Activated CD4-positive, alpha-beta T cell treated with anti-CD3 and anti-CD28 coated beads, Interleukin-2, amount 10 ng/mL, durations not matched to agents 7 days and 5 days (primary cell): ENCODE measurements around the gene DHX35. TPM values are rescaled to one million over a fixed set of nuclear protein-coding genes. Genes with fewer than 3 reads are reported as not detected.

ENCODE experiments used
- CTCF ChIA-PET: fragments of 350-600 bp; sonication (Branson Sonifier 250); formaldehyde crosslinking; loops from one replicate; lab custom pipeline; 2021; ENCODE audit warnings: antibody characterized with exemption; lab: Charles Lee
- POLR2A ChIA-PET: fragments of 350-600 bp; sonication (Branson Sonifier 250); formaldehyde crosslinking; loops from one replicate; lab custom pipeline; 2021; ENCODE audit warnings: antibody characterized with exemption; lab: Charles Lee
- DNase-seq: peaks from one replicate; pipeline ENCODE4 v3.0.0-alpha.2; 2020
- H3K27ac Mint-ChIP-seq: one replicate; pipeline ENCODE4 v1.8.0; 2021; ENCODE audit warnings: mild to moderate bottlenecking, moderate library complexity, mixed read lengths
- H3K27me3 Mint-ChIP-seq: one replicate; pipeline ENCODE4 v1.8.0; 2021; ENCODE audit warnings: mixed read lengths
- H3K36me3 Mint-ChIP-seq: one replicate; pipeline ENCODE4 v1.8.0; 2021; ENCODE audit warnings: low read depth, mixed read lengths
- H3K4me1 Mint-ChIP-seq: one replicate; pipeline ENCODE4 v1.8.0; 2021; ENCODE audit warnings: mixed read lengths
- H3K4me3 Mint-ChIP-seq: one replicate; pipeline ENCODE4 v1.8.0; 2021; ENCODE audit warnings: mild to moderate bottlenecking, moderate library complexity, mixed read lengths
- H3K9me3 Mint-ChIP-seq: one replicate; pipeline ENCODE4 v1.8.0; 2021; ENCODE audit warnings: mixed read lengths
- total RNA-seq, 2 experiments: library from RNA; stranded (reverse); gene quantifications; one replicate each; pipeline ENCODE4 v1.2.3, GENCODE V29; 2021

The DHX35 gene
- total RNA-seq, 2 experiments from 2014 or later, result 8.8 to 10.3 TPM

- Mint-ChIP-seq H3K4me3 (no peak overlapping the region), H3K27me3 (peaks cover 2% of the 10 kb centered on the region), H3K9me3 (no peaks in the 10 kb centered on the region), H3K27ac (no peak overlapping the region), H3K4me1 (no peaks in the 10 kb centered on the region), H3K36me3 (no peaks in the 10 kb centered on the region)
- CTCF ChIA-PET, result no interaction called here
- POLR2A ChIA-PET, result no interaction called here
- DNase-seq, result no peak
Measured at GRCh38 chr20:39057911-39058310, 95.8 kb downstream of the DHX35 start.

GRCh38 chr20:39059036-39059435 is 96.9 kb downstream of the DHX35 start:
- Mint-ChIP-seq H3K9me3 (no peaks in the 10 kb centered on the region), H3K36me3 (no peaks in the 10 kb centered on the region), H3K4me1 (no peaks in the 10 kb centered on the region), H3K4me3 (no peak overlapping the region), H3K27me3 (no peaks in the 10 kb centered on the region), H3K27ac (no peak overlapping the region)
- POLR2A ChIA-PET, result no interaction called here
- no peak for DNase-seq
- CTCF ChIA-PET, result no interaction called here

- ChIA-PET POLR2A (interaction anchor here (0.6 kb wide), 1 partner anchor 37 kb away, joined by 3 read pairs; no protein-coding TSS in a partner anchor), CTCF (interaction anchor here (1.0 to 1.7 kb wide), 3 partner anchors 10 to 433 kb away, joined by 3 to 7 read pairs (median 3); no protein-coding TSS in a partner anchor)
- no peaks in the 10 kb centered on the region for H3K4me1 Mint-ChIP-seq
- H3K36me3 Mint-ChIP-seq, result no peaks in the 10 kb centered on the region
- H3K9me3 Mint-ChIP-seq, result no peaks in the 10 kb centered on the region
- no peak overlapping the region for H3K4me3 Mint-ChIP-seq
- H3K27ac Mint-ChIP-seq, result no peak overlapping the region
- DNase-seq, result no peak
- peaks cover 9% of the 10 kb centered on the region for H3K27me3 Mint-ChIP-seq
Measured at GRCh38 chr20:39066471-39067242, 104.5 kb downstream of the DHX35 start.

- POLR2A ChIA-PET, result no interaction called here
- Mint-ChIP-seq H3K9me3 (no peaks in the 10 kb centered on the region), H3K36me3 (no peaks in the 10 kb centered on the region), H3K27me3 (peaks cover 9% of the 10 kb centered on the region), H3K4me3 (no peak overlapping the region), H3K27ac (no peak overlapping the region), H3K4me1 (no peaks in the 10 kb centered on the region)
- CTCF ChIA-PET, result interaction anchor here (1.0 kb wide), 2 partner anchors 9 to 19 kb away, joined by 3 read pairs; no protein-coding TSS in a partner anchor
- DNase-seq, result no peak
Measured at GRCh38 chr20:39067526-39068216, 105.5 kb downstream of the DHX35 start.

GRCh38 chr20:39069976-39070375 is 107.8 kb downstream of the DHX35 start:
- CTCF ChIA-PET, result interaction anchor here (1.5 to 2.5 kb wide), 3 partner anchors 15 to 22 kb away, joined by 3 to 11 read pairs (median 4); no protein-coding TSS in a partner anchor
- Mint-ChIP-seq H3K27me3 (peaks cover 14% of the 10 kb centered on the region), H3K4me3 (no peak overlapping the region), H3K4me1 (no peaks in the 10 kb centered on the region), H3K36me3 (no peaks in the 10 kb centered on the region), H3K9me3 (no peaks in the 10 kb centered on the region), H3K27ac (no peak overlapping the region)
- DNase-seq, result no peak
- POLR2A ChIA-PET, result no interaction called here

- H3K9me3 Mint-ChIP-seq, result no peaks in the 10 kb centered on the region
- DNase-seq, result no peak
- no peak overlapping the region for H3K27ac Mint-ChIP-seq
- POLR2A ChIA-PET, result no interaction called here
- CTCF ChIA-PET, result interaction anchor here (1.5 to 2.5 kb wide), 3 partner anchors 15 to 23 kb away, joined by 3 to 11 read pairs (median 4); no protein-coding TSS in a partner anchor
- H3K4me3 Mint-ChIP-seq, result no peak overlapping the region
- no peaks in the 10 kb centered on the region for H3K36me3 Mint-ChIP-seq
- no peaks in the 10 kb centered on the region for H3K4me1 Mint-ChIP-seq
- peaks cover 17% of the 10 kb centered on the region for H3K27me3 Mint-ChIP-seq
Measured at GRCh38 chr20:39070484-39071231, 108.5 kb downstream of the DHX35 start.

- Mint-ChIP-seq H3K9me3 (no peaks in the 10 kb centered on the region), H3K27me3 (peaks cover 24% of the 10 kb centered on the region), H3K36me3 (no peaks in the 10 kb centered on the region), H3K27ac (no peak overlapping the region), H3K4me1 (no peaks in the 10 kb centered on the region), H3K4me3 (no peak overlapping the region)
- ChIA-PET POLR2A (no interaction called here), CTCF (interaction anchor here (1.1 kb wide), 1 partner anchor 9 kb away, joined by 4 read pairs; no protein-coding TSS in a partner anchor)
- DNase-seq, result no peak
Measured at GRCh38 chr20:39072132-39072531, 110.0 kb downstream of the DHX35 start.

- Mint-ChIP-seq H3K4me3 (no peak overlapping the region), H3K36me3 (no peaks in the 10 kb centered on the region), H3K9me3 (no peaks in the 10 kb centered on the region), H3K27me3 (peaks cover 28% of the 10 kb centered on the region), H3K27ac (no peak overlapping the region), H3K4me1 (no peaks in the 10 kb centered on the region)
- POLR2A ChIA-PET, result no interaction called here
- CTCF ChIA-PET, result interaction anchor here (1.1 kb wide), 1 partner anchor 8 kb away, joined by 4 read pairs; no protein-coding TSS in a partner anchor
- no peak for DNase-seq
Measured at GRCh38 chr20:39072653-39073052, 110.5 kb downstream of the DHX35 start.

GRCh38 chr20:39075731-39076130 is 113.6 kb downstream of the DHX35 start:
- peaks cover 29% of the 10 kb centered on the region for H3K27me3 Mint-ChIP-seq
- H3K9me3 Mint-ChIP-seq, result no peaks in the 10 kb centered on the region
- DNase-seq, result no peak
- no peak overlapping the region for H3K27ac Mint-ChIP-seq
- H3K36me3 Mint-ChIP-seq, result no peaks in the 10 kb centered on the region
- H3K4me1 Mint-ChIP-seq, result peaks cover 6% of the 10 kb centered on the region
- ChIA-PET POLR2A (interaction anchor here (0.6 kb wide), 1 partner anchor 11 kb away, joined by 3 read pairs; no protein-coding TSS in a partner anchor), CTCF (interaction anchor here (0.9 to 2.8 kb wide), 3 partner anchors 8 to 26 kb away, joined by 3 to 15 read pairs (median 4); no protein-coding TSS in a partner anchor)
- H3K4me3 Mint-ChIP-seq, result no peak overlapping the region

GRCh38 chr20:39076958-39077357 is 114.8 kb downstream of the DHX35 start:
- Mint-ChIP-seq H3K27me3 (peaks cover 28% of the 10 kb centered on the region), H3K27ac (no peak overlapping the region), H3K36me3 (no peaks in the 10 kb centered on the region), H3K4me1 (peaks cover 6% of the 10 kb centered on the region), H3K9me3 (no peaks in the 10 kb centered on the region), H3K4me3 (no peak overlapping the region)
- DNase-seq, result no peak
- ChIA-PET POLR2A (no interaction called here), CTCF (interaction anchor here (0.9 to 2.8 kb wide), 2 partner anchors 10 to 27 kb away, joined by 3 to 15 read pairs; no protein-coding TSS in a partner anchor)

- DNase-seq, result no peak
- Mint-ChIP-seq H3K4me1 (peaks cover 6% of the 10 kb centered on the region), H3K27me3 (peaks cover 33% of the 10 kb centered on the region), H3K27ac (no peak overlapping the region), H3K4me3 (no peak overlapping the region), H3K9me3 (no peaks in the 10 kb centered on the region), H3K36me3 (no peaks in the 10 kb centered on the region)
- CTCF ChIA-PET, result interaction anchor here (0.6 to 4.6 kb wide), 4 partner anchors 8 to 643 kb away, joined by 3 to 32 read pairs (median 4); no protein-coding TSS in a partner anchor
- POLR2A ChIA-PET, result no interaction called here
Measured at GRCh38 chr20:39080326-39080725, 118.2 kb downstream of the DHX35 start.

GRCh38 chr20:39081255-39081654 is 119.1 kb downstream of the DHX35 start:
- ChIA-PET CTCF (interaction anchor here (0.6 to 4.6 kb wide), 4 partner anchors 9 to 444 kb away, joined by 3 to 32 read pairs (median 4); no protein-coding TSS in a partner anchor), POLR2A (no interaction called here)
- no peaks in the 10 kb centered on the region for H3K36me3 Mint-ChIP-seq
- H3K9me3 Mint-ChIP-seq, result no peaks in the 10 kb centered on the region
- H3K27me3 Mint-ChIP-seq, result peaks cover 29% of the 10 kb centered on the region
- peaks cover 6% of the 10 kb centered on the region for H3K4me1 Mint-ChIP-seq
- peak; percentile 87 for DNase-seq
- H3K27ac Mint-ChIP-seq, result no peak overlapping the region
- H3K4me3 Mint-ChIP-seq, result no peak overlapping the region
